Thyroid gland (tissue), 4 donors: ENCODE data around the gene SLC11A1. TPM values are rescaled to one million over a fixed set of nuclear protein-coding genes. Genes with fewer than 3 reads are reported as not detected.

Experiments used
- DNase-seq, 2 donors: peaks; one replicate each; pipeline ENCODE4 v3.0.0-alpha.2; 2019
- H3K27ac ChIP-seq, 3 donors: fragments of 200-600 bp; sonication (generic); 1 replicate in 2 of 3; 2 replicates in 1 of 3; pipeline ENCODE4 v1.5.1; 2016 to 2019; ENCODE audit warnings: mild to moderate bottlenecking in 1 of 3, moderate library complexity in 1 of 3
- H3K27me3 ChIP-seq: fragments of 200-600 bp; sonication (generic); one replicate; pipeline ENCODE4 v1.5.1; 2019
- H3K36me3 ChIP-seq, 2 donors: fragments of 200-600 bp; sonication (generic); one replicate each; pipeline ENCODE4 v1.5.1; 2016 to 2019
- H3K4me1 ChIP-seq, 2 donors: fragments of 200-600 bp; sonication (generic); one replicate each; pipeline ENCODE4 v1.5.1; 2017 to 2019
- H3K4me3 ChIP-seq, 3 donors: fragments of 200-600 bp; sonication (generic); replicated peaks in 1 of 3; 1 replicate in 2 of 3; 2 replicates in 1 of 3; pipeline ENCODE4 v1.5.1; 2016; ENCODE audit warnings: mild to moderate bottlenecking in 1 of 3
- H3K9me3 ChIP-seq: fragments of 200-600 bp; sonication (generic); one replicate; pipeline ENCODE4 v1.5.1; 2017
- CTCF ChIP-seq, 6 experiments: fragments of 200-600 bp in 3 of 6; fragments of 450-650 bp in 3 of 6; sonication (generic) in 3 of 6; IDR thresholded peaks; one replicate each; pipeline ENCODE4 v1.5.1; 2016 to 2019; ENCODE audit warnings: antibody characterized with exemption in 6 of 6, mild to moderate bottlenecking in 2 of 6, inconsistent platforms in 1 of 6, moderate library complexity in 1 of 6
- POLR2A ChIP-seq, 2 donors: fragments of 450-650 bp; IDR thresholded peaks; one replicate each; pipeline ENCODE4 v1.6.1; 2017; ENCODE audit warnings: antibody characterized with exemption in 2 of 2, mild to moderate bottlenecking in 2 of 2, moderate library complexity in 1 of 2
- WGBS, 2 donors: methylation state at CpG; one replicate each; pipeline ENCODE4 v1.1.5; 2017; 5-methylcytosine and 5-hydroxymethylcytosine counted together
- intact Hi-C: fragments of 100-400 bp; cut with DNase I; formaldehyde crosslinking; loops from one replicate; pipeline ENCODE4 v1.15.1; 2023
- total RNA-seq, 4 donors: library from RNA; depleted of rRNA; stranded (reverse); fragments of >200 nt; gene quantifications; one replicate each; pipeline ENCODE4 v1.2.3, GENCODE V29; 2016

The SLC11A1 gene
- total RNA-seq, 4 donors from 2014 or later: 1.7 to 14.5 (median 10.1) TPM

- Histone ChIP-seq H3K27ac (peak overlapping the region; percentile 99 to 100 (median 99)), H3K27me3 (no peaks in the 10 kb centered on the region), H3K36me3 (peaks cover 31 to 41% of the 10 kb centered on the region in 2 donors), H3K4me3 (peak overlapping the region; percentile 43 to 100 (median 100)), H3K4me1 (peaks cover 43 to 54% of the 10 kb centered on the region in 2 donors), H3K9me3 (no peaks in the 10 kb centered on the region)
- DNase-seq: peak; percentile 42 to 52
- TF ChIP-seq POLR2A (IDR thresholded peaks at IDR 0.05) (peak in 1 of 2 donors; percentile 32), CTCF (IDR thresholded peaks at IDR 0.05) (no peak)
- intact Hi-C loops: loop anchor here (5.0 to 10.0 kb wide), 3 partner anchors 128 to 254 kb away; partner anchors contain the start of genes AAMP, BCS1L, CNOT9 and PNKD
- 0% methylated on average over 11 to 29 of the region's 63 CpGs for WGBS, 2 donors
Measured at GRCh38 chr2:218400167-218400929, 18.3 kb downstream of the SLC11A1 start.

- intact Hi-C loops: loop anchor here (5.0 to 10.0 kb wide), 3 partner anchors 129 to 254 kb away; partner anchors contain the start of genes AAMP, BCS1L, CNOT9 and PNKD
- TF ChIP-seq POLR2A (IDR thresholded peaks at IDR 0.05) (no peak), CTCF (IDR thresholded peaks at IDR 0.05) (no peak)
- H3K4me1 ChIP-seq: peaks cover 50 to 57% of the 10 kb centered on the region in 2 donors
- peak in 1 of 2 donors; percentile 38 for DNase-seq
- peaks cover 31 to 41% of the 10 kb centered on the region in 2 donors for H3K36me3 ChIP-seq
- H3K9me3 ChIP-seq: no peaks in the 10 kb centered on the region
- no peaks in the 10 kb centered on the region for H3K27me3 ChIP-seq
- WGBS, 2 donors: 16 to 28% methylated on average over 20 to 21 of the region's 24 CpGs
- H3K27ac ChIP-seq: peak overlapping the region; percentile 99 to 100 (median 99)
- H3K4me3 ChIP-seq: peak overlapping the region; percentile 43 to 100 (median 100)
Measured at GRCh38 chr2:218400930-218401881, 19.1 kb downstream of the SLC11A1 start.

DNA sequence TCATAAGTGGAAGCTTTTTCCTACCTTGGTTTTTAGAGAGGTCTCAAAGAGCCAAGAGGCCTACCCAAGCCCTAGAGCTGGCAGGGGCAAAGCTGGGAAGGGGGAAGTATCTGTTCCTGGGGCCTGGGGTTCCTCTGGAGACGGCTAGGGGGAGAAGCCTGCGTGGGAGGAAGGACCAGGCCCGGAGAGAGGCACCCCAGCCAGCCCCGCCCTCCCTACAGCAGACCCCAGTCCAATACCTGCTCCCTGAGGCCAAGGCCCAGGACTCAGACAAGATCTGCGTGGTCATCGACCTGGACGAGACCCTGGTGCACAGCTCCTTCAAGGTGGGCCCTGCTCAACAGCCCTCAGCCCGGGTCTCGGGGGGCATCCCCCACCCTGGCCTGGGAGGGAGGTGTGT lies 19.8 kb downstream of the SLC11A1 start:
- H3K36me3 ChIP-seq: peaks cover 31 to 41% of the 10 kb centered on the region in 2 donors
- WGBS, 2 donors: 52 to 68% methylated on average over 6 to 9 of the region's 9 CpGs
- no peaks in the 10 kb centered on the region for H3K27me3 ChIP-seq
- H3K27ac ChIP-seq: peak overlapping the region; percentile 99 to 100 (median 99)
- peak in 1 of 2 donors; percentile 46 for DNase-seq
- TF ChIP-seq CTCF (IDR thresholded peaks at IDR 0.05) (no peak), POLR2A (IDR thresholded peaks at IDR 0.05) (no peak)
- peak overlapping the region in 1 of 3 donors; percentile 100 for H3K4me3 ChIP-seq
- intact Hi-C loops: loop anchor here (5.0 to 10.0 kb wide), 3 partner anchors 130 to 253 kb away; partner anchors contain the start of genes AAMP, BCS1L, CNOT9 and PNKD
- H3K4me1 ChIP-seq: peaks cover 50 to 58% of the 10 kb centered on the region in 2 donors
- H3K9me3 ChIP-seq: no peaks in the 10 kb centered on the region

GRCh38 chr2:218402491-218402901 lies 20.4 kb downstream of the SLC11A1 start:
- 68 to 69% methylated on average over 4 to 6 of the region's 8 CpGs for WGBS, 2 donors
- peak overlapping the region in 1 of 3 donors; percentile 99 for H3K27ac ChIP-seq
- DNase-seq: no peak
- peaks cover 31 to 41% of the 10 kb centered on the region in 2 donors for H3K36me3 ChIP-seq
- TF ChIP-seq CTCF (IDR thresholded peaks at IDR 0.05) (no peak), POLR2A (IDR thresholded peaks at IDR 0.05) (no peak)
- H3K4me3 ChIP-seq: no peak overlapping the region
- H3K4me1 ChIP-seq: peaks cover 49 to 58% of the 10 kb centered on the region in 2 donors
- no peaks in the 10 kb centered on the region for H3K27me3 ChIP-seq
- intact Hi-C loops: loop anchor here (5.0 to 10.0 kb wide), 3 partner anchors 130 to 252 kb away; partner anchors contain the start of genes AAMP, BCS1L, CNOT9 and PNKD
- H3K9me3 ChIP-seq: no peaks in the 10 kb centered on the region
